HG03558 (cell line): ENCODE data around the gene HSD11B2.
"Not testable (repeated sequence)": the region's sequence is repeated elsewhere in the genome, so short reads cannot be mapped to it uniquely, and the experiment has no call there.

Experiments used
- ATAC-seq: cut with Tn5 transposase; IDR thresholded peaks from one replicate; pipeline ENCODE4 v1.9.1; 2021; ENCODE audit warnings: moderate number of reproducible peaks; ENCODE audit not compliant: unreplicated experiment; ENCODE audit errors: extremely low read depth

Gene HSD11B2

GRCh38 chr16:67413978-67414911 is 16.7 kb upstream of the HSD11B2 start:
- no peak for ATAC-seq

GRCh38 chr16:67415421-67415820 is 15.5 kb upstream of the HSD11B2 start:
- ATAC-seq: not testable (repeated sequence)

- ATAC-seq: no peak
These were observed 14.8 kb upstream of the HSD11B2 start, which contains the start of gene ZDHHC1 for GRCh38 chr16:67415872-67416793. Gene ZDHHC1, minus strand, starts transcription at chr16:67416477. Its CDS starts 8,702 bp downstream, at chr16:67407775.

- ATAC-seq: no peak
These were observed 13.4 kb upstream of the HSD11B2 start for GRCh38 chr16:67417333-67418061.

GRCh38 chr16:67419502-67419901 is 11.4 kb upstream of the HSD11B2 start:
- ATAC-seq: no peak

- ATAC-seq: no peak
These were observed 11.0 kb upstream of the HSD11B2 start for GRCh38 chr16:67419931-67420330.

- no peak for ATAC-seq
These were observed 9.9 kb upstream of the HSD11B2 start for GRCh38 chr16:67421030-67421429.

GRCh38 chr16:67423015-67423414 is 7.9 kb upstream of the HSD11B2 start:
- ATAC-seq: no peak

- ATAC-seq: no peak
These were observed 7.2 kb upstream of the HSD11B2 start for GRCh38 chr16:67423611-67424260.

- no peak for ATAC-seq
These were observed 6.7 kb upstream of the HSD11B2 start for GRCh38 chr16:67424261-67424615.

GRCh38 chr16:67425061-67425460 is 5.9 kb upstream of the HSD11B2 start:
- ATAC-seq: no peak

- no peak for ATAC-seq
These were observed 5.3 kb upstream of the HSD11B2 start for GRCh38 chr16:67425580-67425979.

- no peak for ATAC-seq
These were observed 4.9 kb upstream of the HSD11B2 start for GRCh38 chr16:67426022-67426421.

GRCh38 chr16:67426950-67427349 is 4.0 kb upstream of the HSD11B2 start:
- ATAC-seq: no peak

- ATAC-seq: no peak
These were observed 2.7 kb upstream of the HSD11B2 start for GRCh38 chr16:67428146-67428731.

GRCh38 chr16:67429053-67429798 is 1.7 kb upstream of the HSD11B2 start:
- ATAC-seq: no peak

GRCh38 chr16:67429799-67430503 is 970 bp upstream of the HSD11B2 start:
- ATAC-seq: no peak

- ATAC-seq: no peak
These were observed 381 bp upstream of the HSD11B2 start for GRCh38 chr16:67430504-67430976.
